Heart left ventricle (tissue), 16 donors: ENCODE measurements around the gene STUB1. TPM values are rescaled to one million over a fixed set of nuclear protein-coding genes. Genes with fewer than 3 reads are reported as not detected.

ENCODE experiments used
- ATAC-seq, 4 donors: fragments of 200-7000 bp; cut with Tn5 transposase; one replicate each; pipeline ENCODE4 v1.9.1; 2020 to 2022; ENCODE audit warnings: moderate library complexity in 4 of 4, mild to moderate bottlenecking in 3 of 4, moderate number of reproducible peaks in 1 of 4
- DNase-seq, 5 donors: peaks; one replicate each; pipeline ENCODE4 v3.0.0-alpha.2; 2020
- H3K27ac ChIP-seq, 12 donors: fragments of 200-600 bp; sonication (generic) in 4 of 12; one replicate each; pipeline versions ENCODE4 v1.5.0 to v1.8.0; 2016 to 2022; ENCODE audit warnings: mild to moderate bottlenecking in 2 of 12
- H3K27me3 ChIP-seq, 9 donors: fragments of 200-600 bp; sonication (generic) in 2 of 9; one replicate each; pipeline versions ENCODE4 v1.5.1 to v1.8.0; 2016 to 2022; ENCODE audit warnings: mild to moderate bottlenecking in 3 of 9
- H3K36me3 ChIP-seq, 9 donors: fragments of 200-600 bp; sonication (generic) in 2 of 9; one replicate each; pipeline versions ENCODE4 v1.5.0 to v1.8.0; 2018 to 2022; ENCODE audit warnings: mild to moderate bottlenecking in 2 of 9
- H3K4me1 ChIP-seq, 12 donors: fragments of 200-600 bp; sonication (generic) in 4 of 12; one replicate each; pipeline versions ENCODE4 v1.5.0 to v1.8.0; 2016 to 2022; ENCODE audit warnings: mild to moderate bottlenecking in 3 of 12
- H3K4me3 ChIP-seq, 12 donors: fragments of 200-600 bp; sonication (generic) in 4 of 12; one replicate each; pipeline versions ENCODE4 v1.5.0 to v1.8.0; 2017 to 2022; ENCODE audit warnings: mild to moderate bottlenecking in 9 of 12, moderate library complexity in 4 of 12
- H3K9me3 ChIP-seq, 12 donors: fragments of 200-600 bp; sonication (generic) in 4 of 12; one replicate each; pipeline versions ENCODE4 v1.5.0 to v1.8.0; 2016 to 2022; ENCODE audit warnings: mild to moderate bottlenecking in 1 of 12
- CTCF ChIP-seq, 12 donors: fragments of 200-600 bp; sonication (generic) in 4 of 12; IDR thresholded peaks; one replicate each; pipeline versions ENCODE4 v1.5.0 to v1.8.0; 2018 to 2022; ENCODE audit warnings: antibody characterized with exemption in 12 of 12, mild to moderate bottlenecking in 5 of 12
- POLR2A ChIP-seq, 2 donors: fragments of 450-650 bp; IDR thresholded peaks; one replicate each; pipeline ENCODE4 v1.6.1; 2017; ENCODE audit warnings: antibody characterized with exemption in 2 of 2, mild to moderate bottlenecking in 2 of 2, moderate library complexity in 2 of 2
- WGBS, 4 donors: extraction: QIAGEN DNeasy Blood & Tissue Kit in 2 of 4; methylation state at CpG; one replicate each; pipeline versions ENCODE4 v1.1.5 to v1.1.7; 2013 to 2018; 5-methylcytosine and 5-hydroxymethylcytosine counted together
- intact Hi-C, 10 donors: fragments of 100-400 bp; cut with DNase I; formaldehyde crosslinking; loops; one replicate each; pipeline versions ENCODE4 v1.11.1 to v1.14.2; 2022
- polyA plus RNA-seq, 2 donors: library from polyadenylated mRNA; stranded (reverse); fragments of 200-250 nt; gene quantifications; one replicate each; pipeline ENCODE4 v1.2.3, GENCODE V29; 2013
- total RNA-seq, 9 donors: library from RNA; depleted of rRNA in 2 of 9; stranded (reverse); fragments of >200 nt in 2 of 9; fragmentation: NEBNext Ultra II Directional in 3 of 9; extraction: Animal tissue kit (Norgen Biotek cat#: 25700) in 3 of 9; gene quantifications; one replicate each; pipeline versions ENCODE4 v1.1.0 to v1.2.4, GENCODE V29; 2016 to 2023
- donor health status: ischemic (EF 13 %, LVEDD 7.1; RV severe dilation, severe dysfunction).
- donor health status: healthy with polysubstance abuse.
- donor health status: DM: no; HTN: yes; CAD: no.
- donor health status: DM: no; HTN: no; CAD: no.
- donor health status: ischemic (EF 25% LVEDD 6.9; RV normal size, moderate dysfunction).
- donor health status: ischemic (EF 25% LVEDD 5.7; RV mildly dilated, moderate dysfunction).
- donor health status: healthy.
- donor health status: DM: yes; HTN: yes; CAD: no.
- donor health status: ischemic (EF 35%, LVEDD 5.7; RV mildly dilated, moderate dysfunction).
- donor health status: nonischemic (EF 11% LVEDD 7.7; RV severe dilation, severe dysfunction).
- donor health status: DM: yes; HTN: yes; CAD: no.
- donor health status: PGD.
- donor health status: ischemic (EF 29% LVEDD 5.4; RV normal size, mild dysfunction).
- donor health status: nonischemic (EF 23%, LVEDD 6.1; RV moderate dilation, normal function).

Gene STUB1
- total and polyA plus RNA-seq, 11 donors = 93.7 to 198 (median 116) TPM

- Histone ChIP-seq H3K27ac (no peak overlapping the region), H3K36me3 (peaks cover 0 to 16% (median 0%) of the 10 kb centered on the region in 9 donors), H3K9me3 (no peaks in the 10 kb centered on the region), H3K4me3 (peak overlapping the region in 10 of 12 donors; percentile 69 to 94 (median 84)), H3K27me3 (no peaks in the 10 kb centered on the region), H3K4me1 (peaks cover 3 to 44% (median 31%) of the 10 kb centered on the region in 12 donors)
- ATAC-seq = no peak
- intact Hi-C loops = loop anchor here in 1 of 10 donors (5.0 kb wide), 1 partner anchor 38 kb away; no protein-coding TSS in a partner anchor
- no peak for TF ChIP-seq CTCF (IDR thresholded peaks at IDR 0.05)
- TF ChIP-seq POLR2A (IDR thresholded peaks at IDR 0.05) = no peak
- DNase-seq = no peak
- whole genome bisulfite sequencing, 4 donors = 88 to 95% (median 91%) methylated on average over 6 to 7 of the region's 7 CpGs
Observed at GRCh38 chr16:634996-635395, 45.2 kb upstream of the STUB1 start.

GRCh38 chr16:635573-636205, 44.5 kb upstream of the STUB1 start:
- DNase-seq = no peak
- peak overlapping the region in 11 of 12 donors; percentile 94 to 100 (median 97) for H3K27ac ChIP-seq
- no peaks in the 10 kb centered on the region for H3K9me3 ChIP-seq
- intact Hi-C loops = loop anchor here in 3 of 10 donors (1.0 to 2.0 kb wide), 3 partner anchors 45 to 46 kb away; partner anchors contain the start of gene RAB40C (in 2 of the 3)
- H3K27me3 ChIP-seq = no peaks in the 10 kb centered on the region
- H3K4me1 ChIP-seq = peaks cover 3 to 37% (median 24%) of the 10 kb centered on the region in 12 donors
- TF ChIP-seq CTCF (IDR thresholded peaks at IDR 0.05) = no peak
- TF ChIP-seq POLR2A (IDR thresholded peaks at IDR 0.05) = no peak
- H3K4me3 ChIP-seq = peak overlapping the region; percentile 69 to 94 (median 82)
- ATAC-seq = no peak
- peaks cover 0 to 16% (median 0%) of the 10 kb centered on the region in 9 donors for H3K36me3 ChIP-seq
- 0 to 11% (median 5%) methylated on average over 7 to 55 of the region's 55 CpGs for WGBS, 4 donors

GRCh38 chr16:636206-637080, 43.8 kb upstream of the STUB1 start, which contains the start of gene METTL26:
TSS of gene METTL26 (minus strand) at chr16:636305. CDS start at chr16:636290, 15 bp downstream.
- peaks cover 3 to 30% (median 17%) of the 10 kb centered on the region in 12 donors for H3K4me1 ChIP-seq
- H3K27ac ChIP-seq = peak within 1 kb of the TSS; percentile 94 to 100 (median 97)
- peak within 1 kb of the TSS; percentile 69 to 94 (median 82) for H3K4me3 ChIP-seq
- intact Hi-C loops = loop anchor here in 3 of 10 donors (1.0 to 2.0 kb wide), 3 partner anchors 46 to 47 kb away; partner anchors contain the start of gene RAB40C (in 2 of the 3)
- peaks cover 0 to 16% (median 0%) of the 10 kb centered on the region in 9 donors for H3K36me3 ChIP-seq
- H3K9me3 ChIP-seq = no peaks in the 10 kb centered on the region
- H3K27me3 ChIP-seq = no peaks in the 10 kb centered on the region
- peak; percentile 82 to 93 (median 89) for ATAC-seq
- 0 to 1% (median 0%) methylated on average over 53 to 91 of the region's 91 CpGs for WGBS, 4 donors
- peak; percentile 95 to 99 (median 97) for DNase-seq
- no peak for TF ChIP-seq CTCF (IDR thresholded peaks at IDR 0.05)
- peak in 1 of 2 donors; percentile 74 for TF ChIP-seq POLR2A (IDR thresholded peaks at IDR 0.05)
